Liver (tissue), 3 donors: ENCODE data around the gene TAS2R5.

ENCODE experiments used
- ATF3 ChIP-seq: IDR thresholded peaks from 2 replicates; pipeline ENCODE4 v1.6.1; 2016; ENCODE audit warnings: antibody characterized with exemption
- CTCF ChIP-seq: fragments of 150-350 bp; IDR thresholded peaks from 2 replicates; pipeline ENCODE4 v1.5.1; 2017; ENCODE audit warnings: improper control_type of control experiment, low read depth, low read length; ENCODE audit not compliant: missing input control
- HNF4G ChIP-seq: IDR thresholded peaks from 2 replicates; pipeline ENCODE4 v1.6.1; 2016; ENCODE audit warnings: antibody characterized with exemption
- JUND ChIP-seq, 2 donors: IDR thresholded peaks; 2 replicates each; pipeline ENCODE4 v1.6.1; 2016; ENCODE audit warnings: antibody characterized with exemption in 2 of 2
- MAX ChIP-seq: IDR thresholded peaks from 2 replicates; pipeline ENCODE4 v1.6.1; 2016; ENCODE audit warnings: antibody characterized with exemption
- REST ChIP-seq: IDR thresholded peaks from 2 replicates; pipeline ENCODE4 v1.6.1; 2016; ENCODE audit warnings: antibody characterized with exemption, mild to moderate bottlenecking
- RXRA ChIP-seq, 2 donors: IDR thresholded peaks; 2 replicates each; pipeline ENCODE4 v1.6.1; 2017 to 2018; ENCODE audit warnings: antibody characterized with exemption in 2 of 2, mild to moderate bottlenecking in 1 of 2
- SP1 ChIP-seq: IDR thresholded peaks from 2 replicates; pipeline ENCODE4 v1.6.1; 2018; ENCODE audit warnings: antibody characterized with exemption, mild to moderate bottlenecking
- TAF1 ChIP-seq: conservative IDR thresholded peaks from 2 replicates; pipeline ENCODE4 v1.6.1; 2016; ENCODE audit warnings: antibody characterized with exemption, mild to moderate bottlenecking
- YY1 ChIP-seq: IDR thresholded peaks from 2 replicates; pipeline ENCODE4 v1.6.1; 2016; ENCODE audit warnings: antibody characterized with exemption, mild to moderate bottlenecking
- donor health status: healthy.
- donor health status: healthy.

GRCh38 chr7:141776374-141776773 is 13.6 kb upstream of the TAS2R5 start, which contains the start of gene TAS2R4:
- TF ChIP-seq CTCF (no peak), HNF4G (no peak), REST (no peak), ATF3 (no peak), MAX (no peak), YY1 (no peak), SP1 (no peak), TAF1 (no peak), RXRA (IDR thresholded peaks at IDR 0.05) (no peak), JUND (IDR thresholded peaks at IDR 0.05) (no peak)
